GM23248 (cell line): ENCODE measurements around the gene GPR61.

Experiments used
- EZH2 ChIP-seq: fragments of 200-600 bp; sonication (generic); IDR thresholded peaks from 2 replicates; pipeline ENCODE4 v1.6.1; 2018; ENCODE audit warnings: antibody characterized with exemption, mild to moderate bottlenecking; ENCODE audit not compliant: insufficient read depth, poor library complexity, severe bottlenecking
- EZH2phosphoT487 ChIP-seq: fragments of 200-600 bp; sonication (generic); IDR thresholded peaks from 2 replicates; pipeline ENCODE4 v1.6.1; 2018; ENCODE audit warnings: antibody characterized with exemption, moderate library complexity, mild to moderate bottlenecking, low read depth; ENCODE audit not compliant: insufficient read depth

- TF ChIP-seq EZH2 (no peak), EZH2phosphoT487 (no peak)
Observed at GRCh38 chr1:109504974-109505373, 34.7 kb upstream of the GPR61 start.
